SK-N-SH treated with all-trans-retinoic acid at 6 μM for 48 hours (cell line): Measurements from ENCODE around the gene RXRG.

Experiments used
- ATAC-seq: fragments of 200-7000 bp; cut with Tn5 transposase; 3 replicates; pipeline ENCODE4 v1.9.1; 2020; ENCODE audit warnings: mild to moderate bottlenecking, moderate library complexity
- ARNTL ChIP-seq: fragments of 450-650 bp; formaldehyde crosslinking; IDR thresholded peaks from 2 replicates; pipeline ENCODE4 v1.5.0; 2020; ENCODE audit warnings: low read depth, mild to moderate bottlenecking, moderate library complexity, borderline replicate concordance
- CREB5 ChIP-seq: fragments of 250-450 bp; sonication (Bioruptor Pico); IDR thresholded peaks from 2 replicates; pipeline ENCODE4 v1.5.1; 2020; ENCODE audit warnings: low read depth, mild to moderate bottlenecking, moderate library complexity
- CSDC2 ChIP-seq: fragments of 250-450 bp; sonication (Bioruptor Pico); IDR thresholded peaks from 2 replicates; pipeline ENCODE4 v1.5.0; 2020; ENCODE audit warnings: mild to moderate bottlenecking, moderate library complexity
- ESRRG ChIP-seq: fragments of 250-450 bp; sonication (Bioruptor Pico); IDR thresholded peaks from 2 replicates; pipeline ENCODE4 v1.6.1; 2021; ENCODE audit warnings: mild to moderate bottlenecking
- GLIS3 ChIP-seq: fragments of 250-450 bp; sonication (Bioruptor Pico); IDR thresholded peaks from 2 replicates; pipeline ENCODE4 v1.5.0; 2020; ENCODE audit warnings: mild to moderate bottlenecking, moderate library complexity
- ISL1 ChIP-seq: fragments of 250-450 bp; sonication (Bioruptor Pico); IDR thresholded peaks from 2 replicates; pipeline ENCODE4 v2.1.2; 2022; ENCODE audit warnings: mild to moderate bottlenecking, moderate library complexity
- OSR1 ChIP-seq: fragments of 250-450 bp; sonication (Bioruptor Pico); IDR thresholded peaks from 2 replicates; pipeline ENCODE4 v1.8.0; 2022; ENCODE audit warnings: moderate library complexity, mild to moderate bottlenecking, inconsistent platforms
- PATZ1 ChIP-seq: fragments of 250-450 bp; sonication (Bioruptor Pico); IDR thresholded peaks from 2 replicates; pipeline ENCODE4 v1.8.0; 2020; ENCODE audit warnings: mild to moderate bottlenecking, moderate library complexity, borderline replicate concordance
- PPARA ChIP-seq: fragments of 250-450 bp; sonication (Bioruptor Pico); IDR thresholded peaks from 2 replicates; pipeline ENCODE4 v1.5.0; 2020; ENCODE audit warnings: mild to moderate bottlenecking, borderline replicate concordance
- RARB ChIP-seq: fragments of 250-450 bp; sonication (Bioruptor Pico); IDR thresholded peaks from 2 replicates; pipeline ENCODE4 v1.8.0; 2021; ENCODE audit warnings: mild to moderate bottlenecking, moderate library complexity
- SNAI2 ChIP-seq: fragments of 250-450 bp; sonication (Bioruptor Pico); IDR thresholded peaks from 2 replicates; pipeline ENCODE4 v1.5.0; 2020; ENCODE audit warnings: mild to moderate bottlenecking, moderate library complexity
- TCF4 ChIP-seq: fragments of 250-450 bp; sonication (Bioruptor Pico); IDR thresholded peaks from 2 replicates; pipeline ENCODE4 v1.8.0; 2021; ENCODE audit warnings: mild to moderate bottlenecking, moderate library complexity, borderline replicate concordance
- TOX ChIP-seq: fragments of 250-450 bp; sonication (Bioruptor Pico); IDR thresholded peaks from 2 replicates; pipeline ENCODE4 v1.8.0; 2021; ENCODE audit warnings: mild to moderate bottlenecking, moderate library complexity, borderline replicate concordance
- ZC3H10 ChIP-seq: fragments of 250-450 bp; sonication (Bioruptor Pico); IDR thresholded peaks from 2 replicates; pipeline ENCODE4 v1.5.1; 2021; ENCODE audit warnings: mild to moderate bottlenecking, moderate library complexity
- ZFP3 ChIP-seq: fragments of 250-450 bp; sonication (Bioruptor Pico); IDR thresholded peaks from 2 replicates; pipeline ENCODE4 v1.5.0; 2020; ENCODE audit warnings: mild to moderate bottlenecking, moderate library complexity
- ZFP30 ChIP-seq: fragments of 450-650 bp; formaldehyde crosslinking; IDR thresholded peaks from 2 replicates; pipeline ENCODE4 v1.5.0; 2022; ENCODE audit warnings: mild to moderate bottlenecking, moderate library complexity
- ZNF565 ChIP-seq: fragments of 450-650 bp; formaldehyde crosslinking; conservative IDR thresholded peaks from 2 replicates; pipeline ENCODE4 v1.5.0; 2020; ENCODE audit warnings: low read depth, mild to moderate bottlenecking, moderate library complexity
- ZNF70 ChIP-seq: fragments of 450-650 bp; formaldehyde crosslinking; IDR thresholded peaks from 2 replicates; pipeline ENCODE4 v1.5.0; 2020; ENCODE audit warnings: mild to moderate bottlenecking, moderate library complexity
- ZNF8 ChIP-seq: fragments of 450-650 bp; formaldehyde crosslinking; IDR thresholded peaks from 2 replicates; pipeline ENCODE4 v1.5.0; 2020; ENCODE audit warnings: mild to moderate bottlenecking, moderate library complexity
- TF ChIP-seq, protein P1 (sequence below): fragments of 250-450 bp; sonication (Bioruptor Pico); IDR thresholded peaks from 2 replicates; pipeline ENCODE4 v1.8.0; 2021; ENCODE audit warnings: low read depth, mild to moderate bottlenecking, moderate library complexity, borderline replicate concordance
- TF ChIP-seq, protein P2 (sequence below): fragments of 250-450 bp; sonication (Bioruptor Pico); IDR thresholded peaks from 2 replicates; pipeline ENCODE4 v1.5.1; 2021; ENCODE audit warnings: mild to moderate bottlenecking, moderate library complexity
- TF ChIP-seq, protein P3 (sequence below): fragments of 250-450 bp; sonication (Bioruptor Pico); IDR thresholded peaks from 2 replicates; pipeline ENCODE4 v1.5.0; 2020; ENCODE audit warnings: mild to moderate bottlenecking, moderate library complexity

The RXRG gene

DNA sequence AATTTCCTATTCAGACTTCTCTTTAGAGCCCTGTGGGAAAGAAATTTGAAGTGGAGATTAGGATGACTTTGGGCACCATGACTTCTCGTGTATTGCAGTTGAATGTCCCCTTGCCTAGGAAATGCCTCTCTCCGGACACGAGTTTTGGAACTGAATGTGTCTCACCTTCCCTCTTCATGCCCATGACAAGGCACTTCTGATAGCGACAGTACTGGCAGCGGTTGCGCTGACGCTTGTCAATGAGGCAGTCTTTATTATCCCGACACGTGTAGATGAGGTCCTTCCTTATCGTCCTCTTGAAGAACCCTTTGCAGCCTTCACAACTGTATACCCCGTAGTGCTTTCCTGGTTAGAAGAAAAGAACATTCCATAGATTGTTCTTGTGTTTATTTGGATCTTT, 28.1 kb downstream of the RXRG start:
- ATAC-seq, result no peak
- TF ChIP-seq ZNF565 (no peak), ZFP30 (no peak), GLIS3 (no peak), TOX (CRISPR knock-in tag) (no peak), ZNF8 (CRISPR knock-in tag) (no peak), CREB5 (no peak), PPARA (no peak), SNAI2 (no peak), ARNTL (CRISPR knock-in tag) (no peak), CSDC2 (no peak), ISL1 (no peak), ZC3H10 (CRISPR knock-in tag) (no peak), RARB (CRISPR knock-in tag) (no peak), ESRRG (CRISPR knock-in tag) (no peak), TCF4 (CRISPR knock-in tag) (no peak), OSR1 (no peak)
- TF ChIP-seq, protein P1, sequence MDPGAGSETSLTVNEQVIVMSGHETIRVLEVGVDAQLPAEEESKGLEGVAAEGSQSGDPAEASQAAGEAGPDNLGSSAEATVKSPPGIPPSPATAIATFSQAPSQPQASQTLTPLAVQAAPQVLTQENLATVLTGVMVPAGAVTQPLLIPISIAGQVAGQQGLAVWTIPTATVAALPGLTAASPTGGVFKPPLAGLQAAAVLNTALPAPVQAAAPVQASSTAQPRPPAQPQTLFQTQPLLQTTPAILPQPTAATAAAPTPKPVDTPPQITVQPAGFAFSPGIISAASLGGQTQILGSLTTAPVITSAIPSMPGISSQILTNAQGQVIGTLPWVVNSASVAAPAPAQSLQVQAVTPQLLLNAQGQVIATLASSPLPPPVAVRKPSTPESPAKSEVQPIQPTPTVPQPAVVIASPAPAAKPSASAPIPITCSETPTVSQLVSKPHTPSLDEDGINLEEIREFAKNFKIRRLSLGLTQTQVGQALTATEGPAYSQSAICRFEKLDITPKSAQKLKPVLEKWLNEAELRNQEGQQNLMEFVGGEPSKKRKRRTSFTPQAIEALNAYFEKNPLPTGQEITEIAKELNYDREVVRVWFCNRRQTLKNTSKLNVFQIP, result no peak
- TF ChIP-seq, protein P2, sequence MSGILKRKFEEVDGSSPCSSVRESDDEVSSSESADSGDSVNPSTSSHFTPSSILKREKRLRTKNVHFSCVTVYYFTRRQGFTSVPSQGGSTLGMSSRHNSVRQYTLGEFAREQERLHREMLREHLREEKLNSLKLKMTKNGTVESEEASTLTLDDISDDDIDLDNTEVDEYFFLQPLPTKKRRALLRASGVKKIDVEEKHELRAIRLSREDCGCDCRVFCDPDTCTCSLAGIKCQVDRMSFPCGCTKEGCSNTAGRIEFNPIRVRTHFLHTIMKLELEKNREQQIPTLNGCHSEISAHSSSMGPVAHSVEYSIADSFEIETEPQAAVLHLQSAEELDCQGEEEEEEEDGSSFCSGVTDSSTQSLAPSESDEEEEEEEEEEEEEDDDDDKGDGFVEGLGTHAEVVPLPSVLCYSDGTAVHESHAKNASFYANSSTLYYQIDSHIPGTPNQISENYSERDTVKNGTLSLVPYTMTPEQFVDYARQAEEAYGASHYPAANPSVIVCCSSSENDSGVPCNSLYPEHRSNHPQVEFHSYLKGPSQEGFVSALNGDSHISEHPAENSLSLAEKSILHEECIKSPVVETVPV (CRISPR knock-in tag), result no peak
- TF ChIP-seq, protein P3, sequence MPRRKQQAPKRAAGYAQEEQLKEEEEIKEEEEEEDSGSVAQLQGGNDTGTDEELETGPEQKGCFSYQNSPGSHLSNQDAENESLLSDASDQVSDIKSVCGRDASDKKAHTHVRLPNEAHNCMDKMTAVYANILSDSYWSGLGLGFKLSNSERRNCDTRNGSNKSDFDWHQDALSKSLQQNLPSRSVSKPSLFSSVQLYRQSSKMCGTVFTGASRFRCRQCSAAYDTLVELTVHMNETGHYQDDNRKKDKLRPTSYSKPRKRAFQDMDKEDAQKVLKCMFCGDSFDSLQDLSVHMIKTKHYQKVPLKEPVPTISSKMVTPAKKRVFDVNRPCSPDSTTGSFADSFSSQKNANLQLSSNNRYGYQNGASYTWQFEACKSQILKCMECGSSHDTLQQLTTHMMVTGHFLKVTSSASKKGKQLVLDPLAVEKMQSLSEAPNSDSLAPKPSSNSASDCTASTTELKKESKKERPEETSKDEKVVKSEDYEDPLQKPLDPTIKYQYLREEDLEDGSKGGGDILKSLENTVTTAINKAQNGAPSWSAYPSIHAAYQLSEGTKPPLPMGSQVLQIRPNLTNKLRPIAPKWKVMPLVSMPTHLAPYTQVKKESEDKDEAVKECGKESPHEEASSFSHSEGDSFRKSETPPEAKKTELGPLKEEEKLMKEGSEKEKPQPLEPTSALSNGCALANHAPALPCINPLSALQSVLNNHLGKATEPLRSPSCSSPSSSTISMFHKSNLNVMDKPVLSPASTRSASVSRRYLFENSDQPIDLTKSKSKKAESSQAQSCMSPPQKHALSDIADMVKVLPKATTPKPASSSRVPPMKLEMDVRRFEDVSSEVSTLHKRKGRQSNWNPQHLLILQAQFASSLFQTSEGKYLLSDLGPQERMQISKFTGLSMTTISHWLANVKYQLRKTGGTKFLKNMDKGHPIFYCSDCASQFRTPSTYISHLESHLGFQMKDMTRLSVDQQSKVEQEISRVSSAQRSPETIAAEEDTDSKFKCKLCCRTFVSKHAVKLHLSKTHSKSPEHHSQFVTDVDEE, result no peak

- TF ChIP-seq GLIS3 (no peak), ZNF8 (CRISPR knock-in tag) (no peak), PATZ1 (CRISPR knock-in tag) (no peak), ZNF565 (no peak), ZNF70 (no peak)
- TF ChIP-seq, protein P2 (CRISPR knock-in tag), result no peak
- no peak for ATAC-seq
These were observed 29.9 kb downstream of the RXRG start for GRCh38 chr1:165415068-165415467.

- no peak for ATAC-seq
- no peak for TF ChIP-seq ZNF8 (CRISPR knock-in tag)
- no peak for TF ChIP-seq PPARA
- TF ChIP-seq OSR1, result no peak
- no peak for TF ChIP-seq PATZ1 (CRISPR knock-in tag)
- no peak for TF ChIP-seq CREB5
- no peak for TF ChIP-seq CSDC2
- TF ChIP-seq ZC3H10 (CRISPR knock-in tag), result no peak
- TF ChIP-seq ZNF565, result no peak
- no peak for TF ChIP-seq ISL1
- TF ChIP-seq ZFP3, result no peak
- TF ChIP-seq ZNF70, result no peak
- no peak for TF ChIP-seq ESRRG (CRISPR knock-in tag)
- TF ChIP-seq, protein P1, result no peak
- no peak for TF ChIP-seq RARB (CRISPR knock-in tag)
- no peak for TF ChIP-seq TOX (CRISPR knock-in tag)
- TF ChIP-seq SNAI2, result no peak
- no peak for TF ChIP-seq TCF4 (CRISPR knock-in tag)
These were observed 30.3 kb downstream of the RXRG start for GRCh38 chr1:165414620-165415019.
